ENCODE data around the gene MPRIP.

Gene MPRIP

DNA sequence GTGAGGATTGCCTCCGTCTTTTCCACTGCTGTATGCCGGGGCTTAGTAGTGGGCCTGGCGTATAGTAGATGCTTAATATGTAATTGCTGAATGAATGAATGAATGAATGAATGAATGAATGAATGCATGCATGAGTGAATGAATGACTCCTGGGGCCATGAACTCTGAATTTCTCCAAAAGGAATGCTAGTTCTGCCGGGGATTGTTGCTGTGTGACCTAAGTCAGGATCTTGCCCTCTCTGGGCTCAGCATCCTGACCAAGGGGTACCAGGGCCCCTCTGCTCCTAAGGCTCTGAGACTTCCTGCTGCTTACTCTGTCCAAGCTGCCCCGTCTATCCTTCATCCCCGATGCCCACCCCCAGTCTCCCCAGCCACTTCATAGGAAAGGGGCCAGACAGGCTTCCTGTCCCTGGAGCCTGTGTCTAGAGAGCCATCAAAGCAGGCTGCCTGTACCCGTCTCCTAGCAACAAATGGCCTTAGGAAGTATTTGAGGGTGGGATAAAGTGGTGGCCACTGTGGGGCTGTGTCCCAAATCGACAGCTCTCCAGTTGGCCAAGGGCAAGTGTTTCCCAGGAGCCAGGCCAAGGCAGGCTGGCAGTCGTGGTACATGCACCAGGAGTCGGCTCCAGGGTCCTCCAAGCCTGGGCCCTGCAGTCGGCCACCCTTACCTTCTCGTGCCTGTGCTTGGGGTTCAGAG is 11.6 kb upstream of the MPRIP start:
- Histone ChIP-seq H3K4ac (ENCODE audit: low read depth, low read length) (no peak overlapping the region), H3K27ac (ENCODE audit: low read depth, low read length) (no peak overlapping the region), H2BK15ac (replicated peaks; ENCODE audit: low read depth) (no peak overlapping the region), H3K79me1 (ENCODE audit: low read length) (no peaks in the 10 kb centered on the region), H3K9ac (ENCODE audit: low read length) (no peak overlapping the region), H2AK5ac (ENCODE audit: low read length) (peak overlapping the region; percentile 19), H3K36me3 (ENCODE audit: control insufficient read depth, insufficient read depth, low read length) (no peaks in the 10 kb centered on the region), H3K79me2 (ENCODE audit: control insufficient read depth, insufficient read depth, low read length) (no peaks in the 10 kb centered on the region), H2BK5ac (ENCODE audit: low read length) (peak overlapping the region; percentile 33), H3K4me1 (ENCODE audit: control insufficient read depth, low read depth, low read length) (peaks cover 15% of the 10 kb centered on the region), H3K4me3 (ENCODE audit: low read length) (no peak overlapping the region), H4K8ac (ENCODE audit: low read depth, low read length) (no peak overlapping the region), H3K4me2 (ENCODE audit: low read length) (no peak overlapping the region), H3K56ac (ENCODE audit: low read length) (peak overlapping the region; percentile 30), H3K18ac (ENCODE audit: low read length) (no peak overlapping the region), H3K27me3 (ENCODE audit: insufficient read depth, low read length, poor library complexity) (no peaks in the 10 kb centered on the region), H3K23ac (ENCODE audit: low read length) (no peak overlapping the region), H2BK120ac (ENCODE audit: low read depth, low read length) (no peak overlapping the region), H4K5ac (ENCODE audit: low read length) (no peak overlapping the region)
- peak; percentile 81 for DNase-seq
- no CpG with 5 or more reads among the region's 12 CpGs for WGBS (ENCODE audit: extremely low coverage, insufficient coverage, low lambda C conversion rate)

- Histone ChIP-seq H2BK15ac (replicated peaks; ENCODE audit: low read depth) (no peak overlapping the region), H4K5ac (ENCODE audit: low read length) (no peak overlapping the region), H4K8ac (ENCODE audit: low read depth, low read length) (no peak overlapping the region), H3K79me1 (ENCODE audit: low read length) (no peaks in the 10 kb centered on the region), H3K27me3 (ENCODE audit: insufficient read depth, low read length, poor library complexity) (no peaks in the 10 kb centered on the region), H3K4me1 (ENCODE audit: control insufficient read depth, low read depth, low read length) (peaks cover 15% of the 10 kb centered on the region), H3K9ac (ENCODE audit: low read length) (no peak overlapping the region), H3K27ac (ENCODE audit: low read depth, low read length) (no peak overlapping the region), H3K36me3 (ENCODE audit: control insufficient read depth, insufficient read depth, low read length) (no peaks in the 10 kb centered on the region), H3K79me2 (ENCODE audit: control insufficient read depth, insufficient read depth, low read length) (no peaks in the 10 kb centered on the region), H2BK5ac (ENCODE audit: low read length) (no peak overlapping the region), H3K23ac (ENCODE audit: low read length) (no peak overlapping the region), H3K18ac (ENCODE audit: low read length) (no peak overlapping the region), H3K56ac (ENCODE audit: low read length) (peak overlapping the region; percentile 2), H3K4me2 (ENCODE audit: low read length) (no peak overlapping the region), H3K4me3 (ENCODE audit: low read length) (no peak overlapping the region), H3K4ac (ENCODE audit: low read depth, low read length) (no peak overlapping the region), H2AK5ac (ENCODE audit: low read length) (no peak overlapping the region), H2BK120ac (ENCODE audit: low read depth, low read length) (no peak overlapping the region)
- WGBS (ENCODE audit: extremely low coverage, insufficient coverage, low lambda C conversion rate): no CpG with 5 or more reads among the region's 13 CpGs
- no peak for DNase-seq
Measured at GRCh38 chr17:17032131-17032692, 10.0 kb upstream of the MPRIP start.

- no peak overlapping the region for H3K23ac ChIP-seq (ENCODE audit: low read length)
- H2BK5ac ChIP-seq (ENCODE audit: low read length): no peak overlapping the region
- H3K9ac ChIP-seq (ENCODE audit: low read length): no peak overlapping the region
- no peak overlapping the region for H4K5ac ChIP-seq (ENCODE audit: low read length)
- no peak overlapping the region for H3K18ac ChIP-seq (ENCODE audit: low read length)
- no peak overlapping the region for H2BK120ac ChIP-seq (ENCODE audit: low read depth, low read length)
- no peak overlapping the region for H3K27ac ChIP-seq (ENCODE audit: low read depth, low read length)
- H3K79me1 ChIP-seq (ENCODE audit: low read length): no peaks in the 10 kb centered on the region
- no CpG with 5 or more reads among the region's 7 CpGs for WGBS (ENCODE audit: extremely low coverage, insufficient coverage, low lambda C conversion rate)
- H2AK5ac ChIP-seq (ENCODE audit: low read length): no peak overlapping the region
- no peak overlapping the region for H4K8ac ChIP-seq (ENCODE audit: low read depth, low read length)
- H3K27me3 ChIP-seq (ENCODE audit: insufficient read depth, low read length, poor library complexity): no peaks in the 10 kb centered on the region
- no peak overlapping the region for H3K4ac ChIP-seq (ENCODE audit: low read depth, low read length)
- no peak for DNase-seq
- H3K4me1 ChIP-seq (ENCODE audit: control insufficient read depth, low read depth, low read length): peaks cover 11% of the 10 kb centered on the region
- H3K4me2 ChIP-seq (ENCODE audit: low read length): no peak overlapping the region
- H3K56ac ChIP-seq (ENCODE audit: low read length): no peak overlapping the region
- no peaks in the 10 kb centered on the region for H3K79me2 ChIP-seq (ENCODE audit: control insufficient read depth, insufficient read depth, low read length)
- no peak overlapping the region for H2BK15ac ChIP-seq (replicated peaks; ENCODE audit: low read depth)
- H3K36me3 ChIP-seq (ENCODE audit: control insufficient read depth, insufficient read depth, low read length): no peaks in the 10 kb centered on the region
- no peak overlapping the region for H3K4me3 ChIP-seq (ENCODE audit: low read length)
Measured at GRCh38 chr17:17033466-17033865, 8.8 kb upstream of the MPRIP start.

- H3K4me1 ChIP-seq (ENCODE audit: control insufficient read depth, low read depth, low read length): peaks cover 9% of the 10 kb centered on the region
Measured at GRCh38 chr17:17034026-17034425, 8.2 kb upstream of the MPRIP start.

GRCh38 chr17:17034496-17035075 is 7.7 kb upstream of the MPRIP start:
- no peak overlapping the region for H4K5ac ChIP-seq (ENCODE audit: low read length)
- H3K27ac ChIP-seq (ENCODE audit: low read depth, low read length): no peak overlapping the region
- H3K4me1 ChIP-seq (ENCODE audit: control insufficient read depth, low read depth, low read length): peaks cover 3% of the 10 kb centered on the region
- no peak for DNase-seq
- H3K79me1 ChIP-seq (ENCODE audit: low read length): no peaks in the 10 kb centered on the region
- H2BK120ac ChIP-seq (ENCODE audit: low read depth, low read length): no peak overlapping the region
- H3K56ac ChIP-seq (ENCODE audit: low read length): no peak overlapping the region
- H3K4ac ChIP-seq (ENCODE audit: low read depth, low read length): no peak overlapping the region
- no peak overlapping the region for H3K4me2 ChIP-seq (ENCODE audit: low read length)
- H3K18ac ChIP-seq (ENCODE audit: low read length): no peak overlapping the region
- no peaks in the 10 kb centered on the region for H3K36me3 ChIP-seq (ENCODE audit: control insufficient read depth, insufficient read depth, low read length)
- H3K27me3 ChIP-seq (ENCODE audit: insufficient read depth, low read length, poor library complexity): no peaks in the 10 kb centered on the region
- no peak overlapping the region for H3K9ac ChIP-seq (ENCODE audit: low read length)
- no peak overlapping the region for H3K23ac ChIP-seq (ENCODE audit: low read length)
- no peak overlapping the region for H2BK15ac ChIP-seq (replicated peaks; ENCODE audit: low read depth)
- no peak overlapping the region for H2BK5ac ChIP-seq (ENCODE audit: low read length)
- H4K8ac ChIP-seq (ENCODE audit: low read depth, low read length): no peak overlapping the region
- H3K79me2 ChIP-seq (ENCODE audit: control insufficient read depth, insufficient read depth, low read length): no peaks in the 10 kb centered on the region
- H3K4me3 ChIP-seq (ENCODE audit: low read length): no peak overlapping the region
- H2AK5ac ChIP-seq (ENCODE audit: low read length): no peak overlapping the region

More at GRCh38 chr17:17034026-17034425, 8.2 kb upstream of the MPRIP start:
- DNase-seq: no peak
- no peak overlapping the region for H3K4me3 ChIP-seq (ENCODE audit: low read length)
- H3K23ac ChIP-seq (ENCODE audit: low read length): no peak overlapping the region
- H2AK5ac ChIP-seq (ENCODE audit: low read length): no peak overlapping the region
- H3K9ac ChIP-seq (ENCODE audit: low read length): no peak overlapping the region
- H4K8ac ChIP-seq (ENCODE audit: low read depth, low read length): no peak overlapping the region
- no peaks in the 10 kb centered on the region for H3K27me3 ChIP-seq (ENCODE audit: insufficient read depth, low read length, poor library complexity)
- H2BK120ac ChIP-seq (ENCODE audit: low read depth, low read length): no peak overlapping the region
- H2BK15ac ChIP-seq (replicated peaks; ENCODE audit: low read depth): no peak overlapping the region
- no peaks in the 10 kb centered on the region for H3K79me2 ChIP-seq (ENCODE audit: control insufficient read depth, insufficient read depth, low read length)
- no peak overlapping the region for H3K18ac ChIP-seq (ENCODE audit: low read length)
- no peak overlapping the region for H2BK5ac ChIP-seq (ENCODE audit: low read length)
- no peak overlapping the region for H4K5ac ChIP-seq (ENCODE audit: low read length)
- no peak overlapping the region for H3K4me2 ChIP-seq (ENCODE audit: low read length)
- no peaks in the 10 kb centered on the region for H3K79me1 ChIP-seq (ENCODE audit: low read length)
- no peak overlapping the region for H3K27ac ChIP-seq (ENCODE audit: low read depth, low read length)
- no peaks in the 10 kb centered on the region for H3K36me3 ChIP-seq (ENCODE audit: control insufficient read depth, insufficient read depth, low read length)
- H3K4ac ChIP-seq (ENCODE audit: low read depth, low read length): no peak overlapping the region
- no peak overlapping the region for H3K56ac ChIP-seq (ENCODE audit: low read length)

GRCh38 chr17:17035490-17035889 is 6.8 kb upstream of the MPRIP start:
- H2BK120ac ChIP-seq (ENCODE audit: low read depth, low read length): no peak overlapping the region
- no peak overlapping the region for H2BK15ac ChIP-seq (replicated peaks; ENCODE audit: low read depth)
- no peak overlapping the region for H3K4me2 ChIP-seq (ENCODE audit: low read length)
- no peak overlapping the region for H2AK5ac ChIP-seq (ENCODE audit: low read length)
- H2BK5ac ChIP-seq (ENCODE audit: low read length): no peak overlapping the region
- H3K79me1 ChIP-seq (ENCODE audit: low read length): no peaks in the 10 kb centered on the region
- no peak overlapping the region for H4K8ac ChIP-seq (ENCODE audit: low read depth, low read length)
- H3K9ac ChIP-seq (ENCODE audit: low read length): no peak overlapping the region
- no peaks in the 10 kb centered on the region for H3K4me1 ChIP-seq (ENCODE audit: control insufficient read depth, low read depth, low read length)
- H3K23ac ChIP-seq (ENCODE audit: low read length): no peak overlapping the region
- no CpG with 5 or more reads among the region's 6 CpGs for WGBS (ENCODE audit: extremely low coverage, insufficient coverage, low lambda C conversion rate)
- no peaks in the 10 kb centered on the region for H3K36me3 ChIP-seq (ENCODE audit: control insufficient read depth, insufficient read depth, low read length)
- no peaks in the 10 kb centered on the region for H3K27me3 ChIP-seq (ENCODE audit: insufficient read depth, low read length, poor library complexity)
- H3K18ac ChIP-seq (ENCODE audit: low read length): no peak overlapping the region
- H3K27ac ChIP-seq (ENCODE audit: low read depth, low read length): no peak overlapping the region
- H4K5ac ChIP-seq (ENCODE audit: low read length): no peak overlapping the region
- no peak overlapping the region for H3K4ac ChIP-seq (ENCODE audit: low read depth, low read length)
- no peak overlapping the region for H3K4me3 ChIP-seq (ENCODE audit: low read length)
- H3K79me2 ChIP-seq (ENCODE audit: control insufficient read depth, insufficient read depth, low read length): no peaks in the 10 kb centered on the region
- no peak for DNase-seq
- H3K56ac ChIP-seq (ENCODE audit: low read length): no peak overlapping the region
